OCI-LY7 (cell line): Measurements from ENCODE around the gene CDRT15. TPM values are rescaled to one million over a fixed set of nuclear protein-coding genes. Genes with fewer than 3 reads are reported as not detected.

Experiments used
- BruUV-seq: library from RNA; stranded (reverse); fragments of 400-500 nt; replicated peaks from 2 replicates; lab custom pipeline; 2021; lab: Mats Ljungman, UMichigan
- CTCF ChIA-PET: fragments of 300-600 bp; sonication (Branson Sonifier 250); formaldehyde crosslinking; loops from one replicate; lab custom pipeline; 2022; ENCODE audit warnings: antibody characterized with exemption; ENCODE audit not compliant: unreplicated experiment; lab: Charles Lee
- POLR2A ChIA-PET: fragments of 300-600 bp; sonication (Branson Sonifier 250); formaldehyde crosslinking; loops from one replicate; lab custom pipeline; 2022; ENCODE audit warnings: antibody characterized with exemption; lab: Charles Lee
- DNase-seq: peaks from one replicate; pipeline ENCODE4 v3.0.0-alpha.2; 2015; ENCODE audit warnings: low spot score
- H2AFZ ChIP-seq: fragments of 200-600 bp; sonication (generic), shearing (Covaris generic); 2 replicates; pipeline ENCODE4 v1.6.1; 2014; ENCODE audit warnings: mild to moderate bottlenecking, antibody characterized with exemption, low read length, moderate library complexity
- H3K27ac ChIP-seq: fragments of 200-600 bp; sonication (generic); 2 replicates; pipeline ENCODE4 v1.5.1; 2014; ENCODE audit warnings: mixed run types, low read depth, mild to moderate bottlenecking, moderate library complexity, low read length, inconsistent platforms; ENCODE audit not compliant: poor library complexity, severe bottlenecking
- H3K36me3 ChIP-seq: fragments of 200-600 bp; sonication (generic); 2 replicates; pipeline ENCODE4 v1.6.1; 2014; ENCODE audit warnings: mild to moderate bottlenecking, antibody characterized with exemption, low read length, moderate library complexity, mixed read lengths; ENCODE audit not compliant: insufficient read depth
- H3K4me1 ChIP-seq: fragments of 200-600 bp; sonication (generic); 2 replicates; pipeline ENCODE4 v1.5.1; 2014; ENCODE audit warnings: mild to moderate bottlenecking, low read length; ENCODE audit not compliant: insufficient read depth, poor library complexity, severe bottlenecking
- H3K4me2 ChIP-seq: fragments of 200-600 bp; sonication (generic); 2 replicates; pipeline ENCODE4 v1.6.1; 2014; ENCODE audit warnings: mild to moderate bottlenecking, low read length
- H3K4me3 ChIP-seq: fragments of 200-600 bp; sonication (generic); 2 replicates; pipeline ENCODE4 v1.5.1; 2014; ENCODE audit warnings: mild to moderate bottlenecking, low read depth, low read length; ENCODE audit not compliant: poor library complexity, severe bottlenecking
- H3K79me2 ChIP-seq: fragments of 200-600 bp; sonication (generic); 2 replicates; pipeline ENCODE4 v1.6.1; 2016; ENCODE audit warnings: low read depth, mild to moderate bottlenecking, low read length, moderate library complexity, mixed read lengths; ENCODE audit not compliant: insufficient read depth
- H3K9me2 ChIP-seq: fragments of 200-600 bp; sonication (generic); 2 replicates; pipeline ENCODE4 v1.6.1; 2016; ENCODE audit warnings: mild to moderate bottlenecking, low read length, mixed read lengths; ENCODE audit not compliant: insufficient read depth
- H3K9me3 ChIP-seq: fragments of 200-600 bp; sonication (generic); 2 replicates; pipeline ENCODE4 v1.6.1; 2014; ENCODE audit warnings: mild to moderate bottlenecking, mixed run types, low read length, mixed read lengths
- H4K20me1 ChIP-seq: fragments of 200-600 bp; sonication (generic); 2 replicates; pipeline ENCODE4 v1.6.1; 2014; ENCODE audit warnings: mild to moderate bottlenecking, antibody characterized with exemption, low read length, moderate library complexity, mixed read lengths; ENCODE audit not compliant: insufficient read depth
- EZH2phosphoT487 ChIP-seq: fragments of 200-600 bp; sonication (generic); IDR thresholded peaks from 2 replicates; pipeline ENCODE4 v1.6.1; 2018; ENCODE audit warnings: low read depth, borderline replicate concordance, mild to moderate bottlenecking, mixed run types, antibody characterized with exemption, low read length, moderate library complexity, mixed read lengths
- intact Hi-C: fragments of 100-400 bp; cut with micrococcal nuclease; formaldehyde crosslinking; loops from one replicate; pipeline ENCODE4 v1.10.0; 2022; ENCODE audit not compliant: unreplicated experiment
- total RNA-seq, 2 experiments: library from RNA; depleted of rRNA in 1 of 2; stranded (reverse); fragments of >200 nt in 1 of 2; shearing (Covaris generic) in 1 of 2; gene quantifications; 2 replicates each; pipeline ENCODE4 v1.2.3, GENCODE V29; 2014 to 2022
- TF ChIP-seq, protein P1 (sequence below): fragments of 200-600 bp; sonication (generic); conservative IDR thresholded peaks from 2 replicates; pipeline ENCODE4 v1.5.1; 2014; ENCODE audit warnings: mild to moderate bottlenecking, antibody characterized with exemption, low read length, moderate library complexity, mixed read lengths

Gene CDRT15
- total RNA-seq, 2 experiments from 2014 or later, result not detected

DNA sequence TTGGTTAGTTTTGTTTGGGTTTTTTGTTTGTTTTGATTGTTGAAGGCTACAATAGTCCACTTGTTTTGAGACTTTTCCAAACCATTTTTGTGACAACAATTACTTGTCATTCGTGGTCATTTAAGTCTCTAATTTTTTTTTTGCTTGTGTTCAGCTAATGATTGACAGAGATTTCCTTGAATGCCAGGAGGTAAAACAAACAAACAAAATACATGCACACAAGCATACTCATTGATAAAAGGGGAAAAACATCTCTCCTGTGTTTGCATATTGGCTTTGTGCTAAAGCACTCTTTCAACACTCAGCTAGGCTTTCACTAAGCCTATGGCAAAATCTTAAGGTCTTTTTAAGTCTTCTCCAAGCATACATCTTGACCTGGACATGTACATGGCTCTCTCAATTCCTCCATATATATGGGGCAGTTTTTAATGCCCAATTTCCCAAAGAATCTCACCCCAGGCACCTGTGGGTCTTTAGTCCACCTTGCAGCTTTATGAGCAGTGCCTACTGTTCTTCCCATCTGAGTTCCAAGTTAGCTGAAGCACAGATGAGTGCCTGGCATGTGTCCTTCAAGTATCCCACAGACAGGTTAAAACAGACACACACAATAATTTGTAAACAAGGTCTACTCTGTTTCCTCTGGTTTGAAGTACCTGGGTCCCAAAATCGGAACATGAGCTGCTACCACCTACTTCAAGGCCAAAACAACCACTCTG lies 40.0 kb upstream of the CDRT15 start:
- no peak overlapping the region for H3K27ac ChIP-seq
- CTCF ChIA-PET, result no interaction called here
- H3K4me1 ChIP-seq, result no peaks in the 10 kb centered on the region
- 0 out of 2 replicates have a peak, but pooled peaks cover 4% of the 10 kb centered on the region for H3K9me2 ChIP-seq
- no peak for DNase-seq
- no peaks in the 10 kb centered on the region for H3K36me3 ChIP-seq
- 0 out of 2 replicates have a peak, but pooled peaks cover 4% of the 10 kb centered on the region for H3K9me3 ChIP-seq
- POLR2A ChIA-PET, result interaction anchor here (0.6 to 1.1 kb wide), 2 partner anchors 9 to 490 kb away, joined by 3 read pairs; no protein-coding TSS in a partner anchor
- no peak overlapping the region for H2AFZ ChIP-seq
- no peak overlapping the region for H3K4me3 ChIP-seq
- no peaks in the 10 kb centered on the region for H3K79me2 ChIP-seq
- intact Hi-C loops, result no loop called here
- no peaks in the 10 kb centered on the region for H4K20me1 ChIP-seq
- no TSS peak for BruUV-seq
- no peak overlapping the region for H3K4me2 ChIP-seq
- TF ChIP-seq, protein P1, sequence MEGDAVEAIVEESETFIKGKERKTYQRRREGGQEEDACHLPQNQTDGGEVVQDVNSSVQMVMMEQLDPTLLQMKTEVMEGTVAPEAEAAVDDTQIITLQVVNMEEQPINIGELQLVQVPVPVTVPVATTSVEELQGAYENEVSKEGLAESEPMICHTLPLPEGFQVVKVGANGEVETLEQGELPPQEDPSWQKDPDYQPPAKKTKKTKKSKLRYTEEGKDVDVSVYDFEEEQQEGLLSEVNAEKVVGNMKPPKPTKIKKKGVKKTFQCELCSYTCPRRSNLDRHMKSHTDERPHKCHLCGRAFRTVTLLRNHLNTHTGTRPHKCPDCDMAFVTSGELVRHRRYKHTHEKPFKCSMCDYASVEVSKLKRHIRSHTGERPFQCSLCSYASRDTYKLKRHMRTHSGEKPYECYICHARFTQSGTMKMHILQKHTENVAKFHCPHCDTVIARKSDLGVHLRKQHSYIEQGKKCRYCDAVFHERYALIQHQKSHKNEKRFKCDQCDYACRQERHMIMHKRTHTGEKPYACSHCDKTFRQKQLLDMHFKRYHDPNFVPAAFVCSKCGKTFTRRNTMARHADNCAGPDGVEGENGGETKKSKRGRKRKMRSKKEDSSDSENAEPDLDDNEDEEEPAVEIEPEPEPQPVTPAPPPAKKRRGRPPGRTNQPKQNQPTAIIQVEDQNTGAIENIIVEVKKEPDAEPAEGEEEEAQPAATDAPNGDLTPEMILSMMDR, result no peak
- no peak for TF ChIP-seq EZH2phosphoT487

DNA sequence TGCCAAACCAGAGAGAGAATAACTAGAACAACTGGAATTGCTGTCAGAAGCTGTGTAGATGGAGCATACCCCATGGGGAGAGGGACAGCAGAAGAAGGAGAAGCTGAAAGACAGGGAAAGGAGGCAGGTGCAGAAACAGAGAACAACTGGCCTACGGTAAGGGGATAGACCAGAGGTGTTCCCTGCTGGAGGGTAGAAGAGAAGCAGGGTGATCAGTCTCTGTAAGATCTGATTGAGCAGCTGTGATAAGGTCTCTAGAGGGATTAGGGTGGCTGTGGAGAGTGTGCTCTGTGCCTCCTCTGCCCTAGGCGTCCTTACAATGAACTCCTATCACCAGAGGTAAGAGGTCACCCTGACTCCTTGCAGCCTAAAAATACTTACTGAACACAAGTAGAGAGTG lies 33.8 kb upstream of the CDRT15 start:
- no TSS peak for BruUV-seq
- 0 out of 2 replicates have a peak, but pooled peaks cover 4% of the 10 kb centered on the region for H3K9me3 ChIP-seq
- H3K4me2 ChIP-seq, result no peak overlapping the region
- TF ChIP-seq, protein P1, result no peak
- no peaks in the 10 kb centered on the region for H4K20me1 ChIP-seq
- CTCF ChIA-PET, result no interaction called here
- no peaks in the 10 kb centered on the region for H3K79me2 ChIP-seq
- POLR2A ChIA-PET, result interaction anchor here (0.6 kb wide), 1 partner anchor 658 kb away, joined by 3 read pairs; no protein-coding TSS in a partner anchor
- intact Hi-C loops, result no loop called here
- no peak for DNase-seq
- H3K4me3 ChIP-seq, result no peak overlapping the region
- no peak overlapping the region for H3K27ac ChIP-seq
- H3K4me1 ChIP-seq, result peaks cover 12% of the 10 kb centered on the region
- no peaks in the 10 kb centered on the region for H3K36me3 ChIP-seq
- H2AFZ ChIP-seq, result no peak overlapping the region
- no peaks in the 10 kb centered on the region for H3K9me2 ChIP-seq

DNA sequence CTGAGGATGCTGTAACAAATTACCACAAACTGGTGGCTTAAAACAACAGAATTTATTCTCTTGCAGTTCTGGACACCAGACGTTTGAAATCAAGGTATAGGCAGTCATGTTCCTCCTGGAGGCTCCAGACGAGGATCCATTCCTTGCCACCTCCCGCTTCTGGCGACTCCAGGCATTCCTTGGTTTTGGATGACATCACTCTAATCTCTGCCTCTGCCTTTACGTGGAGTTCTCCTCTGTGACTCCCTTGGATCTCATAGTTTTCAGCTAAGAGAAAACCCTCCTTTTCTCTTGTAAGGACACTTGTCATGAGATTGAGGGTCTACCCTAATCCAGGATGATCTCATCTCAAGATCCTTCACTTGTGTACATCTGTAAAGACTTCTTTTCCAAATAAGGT lies 32.8 kb upstream of the CDRT15 start:
- H3K4me1 ChIP-seq, result peaks cover 12% of the 10 kb centered on the region
- ChIA-PET POLR2A (interaction anchor here (0.6 kb wide), 1 partner anchor 1049 kb away, joined by 3 read pairs; no protein-coding TSS in a partner anchor), CTCF (no interaction called here)
- no peak overlapping the region for H3K27ac ChIP-seq
- H4K20me1 ChIP-seq, result no peaks in the 10 kb centered on the region
- H3K4me3 ChIP-seq, result no peak overlapping the region
- 0 out of 2 replicates have a peak, but pooled peaks cover 4% of the 10 kb centered on the region for H3K9me3 ChIP-seq
- no peaks in the 10 kb centered on the region for H3K9me2 ChIP-seq
- H3K79me2 ChIP-seq, result no peaks in the 10 kb centered on the region
- no peak overlapping the region for H3K4me2 ChIP-seq
- BruUV-seq, result no TSS peak
- no peaks in the 10 kb centered on the region for H3K36me3 ChIP-seq
- no peak overlapping the region for H2AFZ ChIP-seq
- TF ChIP-seq EZH2phosphoT487, result no peak
- TF ChIP-seq, protein P1, result no peak
- DNase-seq, result no peak
- intact Hi-C loops, result no loop called here
